Activated CD8-positive, alpha-beta memory T cell treated with anti-CD3 and anti-CD28 coated beads for 48 hours (primary cell): ENCODE measurements around the gene OR51E2.
"Not testable (repeated sequence)": the region's sequence is repeated elsewhere in the genome, so short reads cannot be mapped to it uniquely, and the experiment has no call there.

Source experiments
- DNase-seq, 3 experiments: peaks; one replicate each; pipeline ENCODE4 v3.0.0-alpha.2; 2020; ENCODE audit warnings: low read depth in 2 of 3, low spot score in 2 of 3

Gene OR51E2

GRCh38 chr11:4697585-4697984 lies at the start of gene OR51E2:
OR51E2 (minus strand) TSS chr11:4697853; CDS start chr11:4682711, 15,142 bp downstream.
- DNase-seq = no peak

GRCh38 chr11:4740735-4741134 lies 43.1 kb upstream of the OR51E2 start:
- DNase-seq = no peak

- DNase-seq = no peak
These were observed 29.5 kb upstream of the OR51E2 start for GRCh38 chr11:4727171-4727570.

- DNase-seq = not testable (repeated sequence)
These were observed 25.2 kb upstream of the OR51E2 start for GRCh38 chr11:4722616-4723534.

GRCh38 chr11:4714300-4714699 lies 16.6 kb upstream of the OR51E2 start:
- no peak for DNase-seq

GRCh38 chr11:4713241-4713640 lies 15.6 kb upstream of the OR51E2 start:
- DNase-seq = no peak

GRCh38 chr11:4704790-4705334 lies 7.2 kb upstream of the OR51E2 start:
- DNase-seq = no peak

GRCh38 chr11:4704054-4704789 lies 6.6 kb upstream of the OR51E2 start, which contains the start of gene MMP26:
MMP26 (plus strand) TSS chr11:4704784.
- no peak for DNase-seq

GRCh38 chr11:4700436-4700820 lies 2.8 kb upstream of the OR51E2 start:
- DNase-seq = no peak

GRCh38 chr11:4699697-4700435 lies 2.2 kb upstream of the OR51E2 start:
- DNase-seq = no peak

- no peak for DNase-seq
These were observed 2.2 kb downstream of the OR51E2 start for GRCh38 chr11:4695442-4695841.

GRCh38 chr11:4684631-4685285 lies 12.9 kb downstream of the OR51E2 start:
- no peak for DNase-seq

- DNase-seq = no peak
These were observed 14.8 kb downstream of the OR51E2 start for GRCh38 chr11:4682623-4683419.

GRCh38 chr11:4680341-4680740 lies 17.3 kb downstream of the OR51E2 start:
- DNase-seq = no peak

- no peak for DNase-seq
These were observed 19.7 kb downstream of the OR51E2 start for GRCh38 chr11:4677948-4678347.

GRCh38 chr11:4673781-4674180 lies 23.9 kb downstream of the OR51E2 start:
- no peak for DNase-seq

- no peak for DNase-seq
These were observed 25.2 kb downstream of the OR51E2 start for GRCh38 chr11:4672470-4672869.

GRCh38 chr11:4671741-4672140 lies 25.9 kb downstream of the OR51E2 start:
- no peak for DNase-seq

GRCh38 chr11:4665424-4665823 lies 32.2 kb downstream of the OR51E2 start:
- DNase-seq = no peak

GRCh38 chr11:4664786-4665185 lies 32.9 kb downstream of the OR51E2 start:
- DNase-seq = no peak
